HCT116 (cell line): ENCODE measurements around the gene ZNF224. TPM values are rescaled to one million over a fixed set of nuclear protein-coding genes. Genes with fewer than 3 reads are reported as not detected.

Source experiments
- ATAC-seq: fragments of 200-7000 bp; cut with Tn5 transposase; 2 replicates; pipeline ENCODE4 v1.9.1; 2020; ENCODE audit warnings: mild to moderate bottlenecking, moderate library complexity
- BruUV-seq: library from RNA; stranded (reverse); fragments of 400-500 nt; replicated peaks from 2 replicates; lab custom pipeline; 2021; lab: Mats Ljungman, UMichigan
- CTCF ChIA-PET: fragments of 300-600 bp; sonication (Branson Sonifier 250); formaldehyde crosslinking; loops from one replicate; lab custom pipeline; 2021; ENCODE audit warnings: antibody characterized with exemption; lab: Charles Lee
- POLR2A ChIA-PET: fragments of 300-600, 350-600 bp; sonication (Branson Sonifier 250); formaldehyde crosslinking; loops from one replicate; lab custom pipeline; 2021; ENCODE audit warnings: antibody characterized with exemption; lab: Charles Lee
- RAD21 ChIA-PET, 2 experiments: fragments of 300-600 bp; sonication (Branson Sonifier 250); formaldehyde crosslinking; loops; one replicate each; lab custom pipeline; 2023; ENCODE audit warnings: low total read pairs in 2 of 2; ENCODE audit not compliant: uncharacterized antibody in 2 of 2, unreplicated experiment in 2 of 2, low non-redundant PET in 1 of 2; lab: Charles Lee
- DNase-seq: peaks from one replicate; pipeline ENCODE4 v3.0.0-alpha.2; 2010; ENCODE audit warnings: low read depth, low spot score
- H2AFZ ChIP-seq: fragments of 200-600 bp; shearing (Covaris generic), sonication (generic); 2 replicates; pipeline ENCODE4 v1.6.1; 2017; ENCODE audit warnings: low read depth, mixed run types, mixed read lengths, antibody characterized with exemption, low read length; ENCODE audit not compliant: poor library complexity, severe bottlenecking
- H3K27ac ChIP-seq: 2 replicates; pipeline ENCODE4 v1.5.1; 2012; ENCODE audit warnings: low read depth, low read length
- H3K27me3 ChIP-seq: fragments of 200-600 bp; sonication (generic); 2 replicates; pipeline ENCODE4 v1.6.1; 2016; ENCODE audit warnings: mixed run types, low read length, mixed read lengths; ENCODE audit not compliant: insufficient read depth
- H3K36me3 ChIP-seq, 2 experiments: fragments of 200-500 bp in 1 of 2; fragments of 200-600 bp in 1 of 2; sonication (Bioruptor generic) in 1 of 2; sonication (generic) in 1 of 2; 2 replicates each; pipeline versions ENCODE4 v1.5.1 to v1.6.1; 2014 to 2016; ENCODE audit warnings: low read length in 2 of 2, inconsistent platforms in 1 of 2, mixed read lengths in 1 of 2, mixed run types in 1 of 2; ENCODE audit not compliant: insufficient read depth in 2 of 2, control insufficient read depth in 1 of 2
- H3K4me1 ChIP-seq, 2 experiments: fragments of 200-600 bp in 1 of 2; sonication (generic) in 1 of 2; 2 replicates each; pipeline versions ENCODE4 v1.5.1 to v1.6.1; 2012 to 2017; ENCODE audit warnings: low read length in 2 of 2, inconsistent platforms in 1 of 2, mild to moderate bottlenecking in 1 of 2, mixed read lengths in 1 of 2, mixed run types in 1 of 2, moderate library complexity in 1 of 2; ENCODE audit not compliant: insufficient read depth in 2 of 2, control insufficient read depth in 1 of 2
- H3K4me2 ChIP-seq: fragments of 200-600 bp; sonication (generic); 2 replicates; pipeline ENCODE4 v1.6.1; 2017; ENCODE audit warnings: mixed run types, low read length, mixed read lengths
- H3K4me3 ChIP-seq, 2 experiments: fragments of 200-600 bp in 1 of 2; sonication (generic) in 1 of 2; replicated peaks in 1 of 2; 2 replicates each; pipeline ENCODE4 v1.5.1; 2011 to 2016; ENCODE audit warnings: low read length in 2 of 2, control low read depth in 1 of 2, low read depth in 1 of 2, mild to moderate bottlenecking in 1 of 2, mixed read lengths in 1 of 2, mixed run types in 1 of 2
- H3K79me2 ChIP-seq: fragments of 200-600 bp; sonication (generic); 2 replicates; pipeline ENCODE4 v1.6.1; 2017; ENCODE audit warnings: mild to moderate bottlenecking, mixed run types, low read length, moderate library complexity, mixed read lengths; ENCODE audit not compliant: insufficient read depth
- H3K9ac ChIP-seq: fragments of 200-600 bp; sonication (generic); 2 replicates; pipeline ENCODE4 v1.6.1; 2016; ENCODE audit warnings: low read length, mixed read lengths
- H3K9me2 ChIP-seq: fragments of 200-600 bp; sonication (generic), shearing (Covaris generic); 2 replicates; pipeline ENCODE4 v1.6.1; 2017; ENCODE audit warnings: mixed run types, mild to moderate bottlenecking, moderate library complexity; ENCODE audit not compliant: insufficient read depth
- H3K9me3 ChIP-seq, 2 experiments: fragments of 200-500 bp in 1 of 2; fragments of 200-600 bp in 1 of 2; sonication (Bioruptor generic) in 1 of 2; sonication (generic) in 1 of 2; 2 replicates each; pipeline ENCODE4 v1.6.1; 2014 to 2017; ENCODE audit warnings: low read length in 2 of 2, mixed read lengths in 2 of 2, inconsistent platforms in 1 of 2, low read depth in 1 of 2, mild to moderate bottlenecking in 1 of 2, mixed run types in 1 of 2, moderate library complexity in 1 of 2; ENCODE audit not compliant: control insufficient read depth in 1 of 2, insufficient read depth in 1 of 2
- H4K20me1 ChIP-seq: fragments of 200-600 bp; sonication (generic), shearing (Covaris generic); 2 replicates; pipeline ENCODE4 v1.6.1; 2017; ENCODE audit warnings: mixed run types, mild to moderate bottlenecking, moderate library complexity; ENCODE audit not compliant: insufficient read depth
- CBX3 ChIP-seq: IDR thresholded peaks from 2 replicates; pipeline ENCODE4 v1.6.1; 2012; ENCODE audit warnings: low read depth
- EGR1 ChIP-seq: IDR thresholded peaks from 2 replicates; pipeline ENCODE4 v1.6.1; 2012; ENCODE audit warnings: low read depth
- EZH2phosphoT487 ChIP-seq: fragments of 200-600 bp; IDR thresholded peaks from 2 replicates; pipeline ENCODE4 v1.6.1; 2018; ENCODE audit warnings: antibody characterized with exemption, borderline replicate concordance
- FOSL1 ChIP-seq: IDR thresholded peaks from 2 replicates; pipeline ENCODE4 v1.6.1; 2012; ENCODE audit warnings: low read depth
- POLR2A ChIP-seq: IDR thresholded peaks from 2 replicates; pipeline ENCODE4 v1.7.0; 2011; ENCODE audit warnings: borderline replicate concordance; ENCODE audit not compliant: insufficient read depth, insufficient read length; ENCODE audit errors: extremely low read depth
- POLR2AphosphoS5 ChIP-seq: IDR thresholded peaks from 2 replicates; pipeline ENCODE4 v1.6.1; 2011; ENCODE audit warnings: mild to moderate bottlenecking, low read depth, low read length, moderate library complexity
- SIN3A ChIP-seq: IDR thresholded peaks from 2 replicates; pipeline ENCODE4 v1.6.1; 2012; ENCODE audit warnings: low read depth
- SP1 ChIP-seq: IDR thresholded peaks from 2 replicates; pipeline ENCODE4 v1.6.1; 2012; ENCODE audit warnings: low read depth
- SRF ChIP-seq: IDR thresholded peaks from 2 replicates; pipeline ENCODE4 v1.6.1; 2012; ENCODE audit warnings: low read depth
- TCF7L2 ChIP-seq: IDR thresholded peaks from 2 replicates; pipeline ENCODE4 v1.7.0; 2011; ENCODE audit warnings: borderline replicate concordance, inconsistent platforms; ENCODE audit not compliant: insufficient read depth, insufficient read length; ENCODE audit errors: extremely low read depth
- YY1 ChIP-seq: IDR thresholded peaks from 2 replicates; pipeline ENCODE4 v1.6.1; 2011; ENCODE audit warnings: low read length, low read depth, moderate library complexity, mild to moderate bottlenecking; ENCODE audit not compliant: insufficient replicate concordance; ENCODE audit errors: extremely low read depth
- intact Hi-C: fragments of 100-400 bp; cut with micrococcal nuclease; formaldehyde crosslinking; loops from 2 replicates; pipeline ENCODE4 v1.10.0; 2022
- total RNA-seq: library from RNA; stranded (reverse); gene quantifications from one replicate; pipeline ENCODE4 v1.2.1, GENCODE V29; 2021; ENCODE audit not compliant: unreplicated experiment
- TF ChIP-seq, protein P1 (sequence below): IDR thresholded peaks from 2 replicates; pipeline ENCODE4 v1.6.1; 2012
- TF ChIP-seq, protein P2 (sequence below): IDR thresholded peaks from 2 replicates; pipeline ENCODE4 v1.6.1; 2012; ENCODE audit warnings: low read depth
- TF ChIP-seq, protein P3 (sequence below): IDR thresholded peaks from 2 replicates; pipeline ENCODE4 v1.6.1; 2011; ENCODE audit warnings: mild to moderate bottlenecking, low read length, moderate library complexity; ENCODE audit not compliant: insufficient replicate concordance; ENCODE audit errors: extremely low read depth

ZNF224 gene
- total RNA-seq, 1 experiment from 2014 or later = 15.1 TPM

DNA sequence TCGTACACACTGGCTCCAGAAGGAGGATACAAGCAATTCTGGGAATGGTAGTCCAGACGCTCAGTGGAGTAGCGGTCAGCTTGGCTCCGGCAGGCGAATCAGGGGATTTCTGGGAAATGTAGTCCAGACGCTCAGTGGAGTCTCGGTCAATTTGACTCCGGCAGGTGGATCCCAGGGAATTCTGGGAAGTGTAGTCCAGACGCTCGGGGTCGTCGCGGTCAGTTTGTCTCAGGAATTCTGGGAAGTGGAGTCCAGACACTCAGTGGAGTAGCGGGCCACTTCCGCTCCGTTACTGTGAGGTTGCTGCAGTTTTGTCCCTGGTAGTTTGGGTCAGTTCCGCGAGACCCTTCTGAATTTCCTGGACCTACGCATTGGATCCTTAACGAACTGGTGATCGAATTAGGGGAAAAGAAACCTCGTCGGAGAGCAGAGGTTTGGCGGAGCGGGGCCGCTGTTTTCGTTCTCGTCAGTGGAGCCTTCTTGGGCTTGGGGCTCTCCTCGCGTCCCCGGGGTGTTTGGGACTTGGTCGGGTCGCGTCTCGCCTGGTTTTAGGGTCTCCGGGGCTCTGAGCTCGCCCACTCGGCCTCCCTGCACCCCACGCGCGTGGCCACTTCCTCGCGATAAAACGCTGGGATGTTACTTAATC, 19.1 kb downstream of the ZNF224 start, which contains the start of gene ZNF225 (continued):
- TF ChIP-seq YY1 (peak; percentile 82), CBX3 (peak; percentile 84), SRF (peak; percentile 57; the same call in 1 of the 2 replicates), POLR2AphosphoS5 (peak; percentile 75), EZH2phosphoT487 (no peak), FOSL1 (no peak), SIN3A (peak; percentile 49; the same call in 1 of the 2 replicates), EGR1 (no peak), TCF7L2 (peak; percentile 26), POLR2A (peak; percentile 63), SP1 (peak; percentile 84)
- TF ChIP-seq, protein P1, sequence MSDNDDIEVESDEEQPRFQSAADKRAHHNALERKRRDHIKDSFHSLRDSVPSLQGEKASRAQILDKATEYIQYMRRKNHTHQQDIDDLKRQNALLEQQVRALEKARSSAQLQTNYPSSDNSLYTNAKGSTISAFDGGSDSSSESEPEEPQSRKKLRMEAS = peak; percentile 52

DNA sequence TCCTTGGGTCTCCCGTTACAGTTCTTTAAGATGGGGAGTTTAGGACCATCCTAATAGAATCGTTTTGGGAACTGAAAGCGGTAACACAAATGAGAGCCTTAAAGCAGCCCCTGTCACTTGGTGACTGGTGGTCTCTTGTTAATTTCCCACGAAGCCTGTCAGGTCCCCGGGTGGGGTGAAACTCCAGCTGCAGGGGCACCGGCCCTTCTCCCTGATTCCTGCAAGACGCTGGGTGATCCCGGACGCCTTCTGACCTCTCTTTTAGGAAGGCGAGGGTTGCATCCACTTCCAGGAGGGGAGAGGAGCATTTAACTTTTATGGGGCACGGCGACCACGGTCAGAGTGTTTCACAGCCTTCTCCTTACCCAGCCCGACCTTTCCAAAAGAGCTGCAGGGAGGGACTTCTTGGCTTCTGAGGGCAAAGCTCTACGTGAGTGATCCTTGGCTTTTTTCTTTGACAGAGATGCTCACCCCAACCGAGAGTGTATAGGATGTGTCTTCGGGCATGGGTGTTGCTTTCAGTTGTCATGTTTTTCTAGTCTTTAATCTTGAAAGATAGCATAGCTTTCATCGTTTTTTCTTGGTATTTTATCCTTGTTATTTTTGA, 19.7 kb downstream of the ZNF224 start:
- intact Hi-C loops = loop anchor here (1.0 to 2.0 kb wide), 5 partner anchors 19 to 191 kb away; partner anchors contain the start of genes ZNF224, ZNF227, ZNF230 and ZNF235
- DNase-seq = no peak
- RAD21 ChIA-PET = no interaction called here
- TF ChIP-seq, protein P2, sequence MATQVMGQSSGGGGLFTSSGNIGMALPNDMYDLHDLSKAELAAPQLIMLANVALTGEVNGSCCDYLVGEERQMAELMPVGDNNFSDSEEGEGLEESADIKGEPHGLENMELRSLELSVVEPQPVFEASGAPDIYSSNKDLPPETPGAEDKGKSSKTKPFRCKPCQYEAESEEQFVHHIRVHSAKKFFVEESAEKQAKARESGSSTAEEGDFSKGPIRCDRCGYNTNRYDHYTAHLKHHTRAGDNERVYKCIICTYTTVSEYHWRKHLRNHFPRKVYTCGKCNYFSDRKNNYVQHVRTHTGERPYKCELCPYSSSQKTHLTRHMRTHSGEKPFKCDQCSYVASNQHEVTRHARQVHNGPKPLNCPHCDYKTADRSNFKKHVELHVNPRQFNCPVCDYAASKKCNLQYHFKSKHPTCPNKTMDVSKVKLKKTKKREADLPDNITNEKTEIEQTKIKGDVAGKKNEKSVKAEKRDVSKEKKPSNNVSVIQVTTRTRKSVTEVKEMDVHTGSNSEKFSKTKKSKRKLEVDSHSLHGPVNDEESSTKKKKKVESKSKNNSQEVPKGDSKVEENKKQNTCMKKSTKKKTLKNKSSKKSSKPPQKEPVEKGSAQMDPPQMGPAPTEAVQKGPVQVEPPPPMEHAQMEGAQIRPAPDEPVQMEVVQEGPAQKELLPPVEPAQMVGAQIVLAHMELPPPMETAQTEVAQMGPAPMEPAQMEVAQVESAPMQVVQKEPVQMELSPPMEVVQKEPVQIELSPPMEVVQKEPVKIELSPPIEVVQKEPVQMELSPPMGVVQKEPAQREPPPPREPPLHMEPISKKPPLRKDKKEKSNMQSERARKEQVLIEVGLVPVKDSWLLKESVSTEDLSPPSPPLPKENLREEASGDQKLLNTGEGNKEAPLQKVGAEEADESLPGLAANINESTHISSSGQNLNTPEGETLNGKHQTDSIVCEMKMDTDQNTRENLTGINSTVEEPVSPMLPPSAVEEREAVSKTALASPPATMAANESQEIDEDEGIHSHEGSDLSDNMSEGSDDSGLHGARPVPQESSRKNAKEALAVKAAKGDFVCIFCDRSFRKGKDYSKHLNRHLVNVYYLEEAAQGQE = no peak
- TF ChIP-seq TCF7L2 = no peak
- TF ChIP-seq EZH2phosphoT487 = no peak
- no peak for TF ChIP-seq SRF
- no peak for TF ChIP-seq POLR2A
- TF ChIP-seq, protein P3, sequence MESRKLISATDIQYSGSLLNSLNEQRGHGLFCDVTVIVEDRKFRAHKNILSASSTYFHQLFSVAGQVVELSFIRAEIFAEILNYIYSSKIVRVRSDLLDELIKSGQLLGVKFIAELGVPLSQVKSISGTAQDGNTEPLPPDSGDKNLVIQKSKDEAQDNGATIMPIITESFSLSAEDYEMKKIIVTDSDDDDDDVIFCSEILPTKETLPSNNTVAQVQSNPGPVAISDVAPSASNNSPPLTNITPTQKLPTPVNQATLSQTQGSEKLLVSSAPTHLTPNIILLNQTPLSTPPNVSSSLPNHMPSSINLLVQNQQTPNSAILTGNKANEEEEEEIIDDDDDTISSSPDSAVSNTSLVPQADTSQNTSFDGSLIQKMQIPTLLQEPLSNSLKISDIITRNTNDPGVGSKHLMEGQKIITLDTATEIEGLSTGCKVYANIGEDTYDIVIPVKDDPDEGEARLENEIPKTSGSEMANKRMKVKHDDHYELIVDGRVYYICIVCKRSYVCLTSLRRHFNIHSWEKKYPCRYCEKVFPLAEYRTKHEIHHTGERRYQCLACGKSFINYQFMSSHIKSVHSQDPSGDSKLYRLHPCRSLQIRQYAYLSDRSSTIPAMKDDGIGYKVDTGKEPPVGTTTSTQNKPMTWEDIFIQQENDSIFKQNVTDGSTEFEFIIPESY = no peak

More for the DNA sequence above, 19.7 kb downstream of the ZNF224 start:
- Histone ChIP-seq H3K27ac (peak overlapping the region; percentile 34; the same call in 1 of the 2 replicates), H2AFZ (peak overlapping the region; percentile 59), H3K9me2 (no peaks in the 10 kb centered on the region), H3K4me2 (peak overlapping the region; percentile 90), H3K79me2 (no peaks in the 10 kb centered on the region), H4K20me1 (no peaks in the 10 kb centered on the region), H3K4me3 (peak overlapping the region; percentile 72 to 87), H3K4me1 (peaks cover 2 to 10% of the 10 kb centered on the region in 2 experiments; a peak in 1 of 4 replicates), H3K36me3 (peaks cover 3% of the 10 kb centered on the region in 2 experiments; a peak in 1 of 4 replicates), H3K27me3 (no peaks in the 10 kb centered on the region), H3K9ac (peak overlapping the region; percentile 51), H3K9me3 (no peaks in the 10 kb centered on the region)
- ChIA-PET CTCF (no interaction called here), POLR2A (no interaction called here)
- no peak for ATAC-seq
- TSS peak; percentile 74 for BruUV-seq
